Ishikawa (cell line): ENCODE measurements around the gene HDLBP.

ENCODE experiments used
- CEBPB ChIP-seq: IDR thresholded peaks from 2 replicates; pipeline ENCODE4 v1.6.1; 2012
- CREB1 ChIP-seq: IDR thresholded peaks from 2 replicates; pipeline ENCODE4 v1.6.1; 2012; ENCODE audit warnings: low read depth
- EGR1 ChIP-seq: IDR thresholded peaks from 2 replicates; pipeline ENCODE4 v1.6.1; 2012
- EP300 ChIP-seq: IDR thresholded peaks from 2 replicates; pipeline ENCODE4 v1.6.1; 2012; ENCODE audit warnings: borderline replicate concordance
- FOXM1 ChIP-seq: IDR thresholded peaks from 2 replicates; pipeline ENCODE4 v1.6.1; 2012; ENCODE audit warnings: low read depth, borderline replicate concordance
- NFIC ChIP-seq: IDR thresholded peaks from 2 replicates; pipeline ENCODE4 v1.6.1; 2012
- RAD21 ChIP-seq: IDR thresholded peaks from 2 replicates; pipeline ENCODE4 v1.6.1; 2012; ENCODE audit warnings: low read depth
- TAF1 ChIP-seq: IDR thresholded peaks from 2 replicates; pipeline ENCODE4 v1.6.1; 2012; ENCODE audit warnings: low read depth, mild to moderate bottlenecking
- TCF12 ChIP-seq: IDR thresholded peaks from 2 replicates; pipeline ENCODE4 v1.6.1; 2012; ENCODE audit warnings: low read depth
- TEAD4 ChIP-seq: IDR thresholded peaks from 2 replicates; pipeline ENCODE4 v1.6.1; 2012
- YY1 ChIP-seq: IDR thresholded peaks from 2 replicates; pipeline ENCODE4 v1.6.1; 2012; ENCODE audit warnings: low read depth
- ZBTB7A ChIP-seq: IDR thresholded peaks from 2 replicates; pipeline ENCODE4 v1.6.1; 2012; ENCODE audit warnings: low read depth
- TF ChIP-seq, protein P1 (sequence below): IDR thresholded peaks from 2 replicates; pipeline ENCODE4 v1.6.1; 2012
- TF ChIP-seq, protein P2 (sequence below): IDR thresholded peaks from 2 replicates; pipeline ENCODE4 v1.6.1; 2012; ENCODE audit warnings: low read depth, mild to moderate bottlenecking
- TF ChIP-seq, protein P3 (sequence below): IDR thresholded peaks from 2 replicates; pipeline ENCODE4 v1.6.1; 2012

The HDLBP gene

DNA sequence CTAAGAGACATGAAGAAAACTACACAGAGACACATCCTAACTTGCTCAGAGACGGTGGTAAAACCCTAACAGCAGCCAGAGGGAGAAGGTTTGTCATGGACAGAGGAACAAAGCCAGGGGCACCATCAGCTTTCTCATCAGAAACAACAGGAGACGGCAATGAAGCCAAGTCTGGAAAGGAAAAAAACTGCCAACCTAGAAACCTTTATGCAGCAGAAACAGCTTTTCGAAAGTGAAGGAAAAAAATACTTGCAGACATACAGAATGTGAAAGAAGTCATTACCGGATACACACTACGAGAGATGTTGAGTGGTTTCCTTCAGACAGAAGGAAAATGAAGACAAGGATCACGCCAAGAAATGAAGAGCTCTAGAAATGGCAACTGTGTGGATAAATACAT, 71.1 kb downstream of the HDLBP start:
- no peak for TF ChIP-seq CEBPB

DNA sequence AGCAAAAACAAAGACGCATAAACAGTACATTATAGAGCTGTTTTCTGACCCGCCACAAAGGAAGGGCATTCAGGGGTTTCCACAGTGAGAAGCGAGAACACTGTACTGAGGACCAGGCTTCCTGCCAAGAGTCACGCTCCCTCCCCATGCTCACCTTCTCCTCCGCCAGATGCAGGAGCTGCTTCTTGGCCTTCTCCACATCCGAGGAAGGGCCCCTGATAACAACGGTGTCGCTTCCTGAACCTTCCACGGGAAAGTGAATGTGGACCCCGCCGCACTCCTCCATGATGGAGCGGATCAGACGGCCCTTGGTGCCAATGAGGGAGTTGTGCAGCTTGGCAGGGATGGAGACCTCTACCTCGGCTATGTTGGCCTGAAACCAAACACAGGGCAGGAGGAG, 73.2 kb downstream of the HDLBP start:
- TF ChIP-seq, protein P1, sequence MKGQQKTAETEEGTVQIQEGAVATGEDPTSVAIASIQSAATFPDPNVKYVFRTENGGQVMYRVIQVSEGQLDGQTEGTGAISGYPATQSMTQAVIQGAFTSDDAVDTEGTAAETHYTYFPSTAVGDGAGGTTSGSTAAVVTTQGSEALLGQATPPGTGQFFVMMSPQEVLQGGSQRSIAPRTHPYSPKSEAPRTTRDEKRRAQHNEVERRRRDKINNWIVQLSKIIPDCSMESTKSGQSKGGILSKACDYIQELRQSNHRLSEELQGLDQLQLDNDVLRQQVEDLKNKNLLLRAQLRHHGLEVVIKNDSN, result no peak
- TF ChIP-seq TCF12 (no peak), ZBTB7A (no peak), EGR1 (no peak), CEBPB (no peak), FOXM1 (no peak), NFIC (no peak), TAF1 (no peak), RAD21 (no peak), TEAD4 (no peak), EP300 (no peak), CREB1 (no peak), YY1 (no peak)
- TF ChIP-seq, protein P2, sequence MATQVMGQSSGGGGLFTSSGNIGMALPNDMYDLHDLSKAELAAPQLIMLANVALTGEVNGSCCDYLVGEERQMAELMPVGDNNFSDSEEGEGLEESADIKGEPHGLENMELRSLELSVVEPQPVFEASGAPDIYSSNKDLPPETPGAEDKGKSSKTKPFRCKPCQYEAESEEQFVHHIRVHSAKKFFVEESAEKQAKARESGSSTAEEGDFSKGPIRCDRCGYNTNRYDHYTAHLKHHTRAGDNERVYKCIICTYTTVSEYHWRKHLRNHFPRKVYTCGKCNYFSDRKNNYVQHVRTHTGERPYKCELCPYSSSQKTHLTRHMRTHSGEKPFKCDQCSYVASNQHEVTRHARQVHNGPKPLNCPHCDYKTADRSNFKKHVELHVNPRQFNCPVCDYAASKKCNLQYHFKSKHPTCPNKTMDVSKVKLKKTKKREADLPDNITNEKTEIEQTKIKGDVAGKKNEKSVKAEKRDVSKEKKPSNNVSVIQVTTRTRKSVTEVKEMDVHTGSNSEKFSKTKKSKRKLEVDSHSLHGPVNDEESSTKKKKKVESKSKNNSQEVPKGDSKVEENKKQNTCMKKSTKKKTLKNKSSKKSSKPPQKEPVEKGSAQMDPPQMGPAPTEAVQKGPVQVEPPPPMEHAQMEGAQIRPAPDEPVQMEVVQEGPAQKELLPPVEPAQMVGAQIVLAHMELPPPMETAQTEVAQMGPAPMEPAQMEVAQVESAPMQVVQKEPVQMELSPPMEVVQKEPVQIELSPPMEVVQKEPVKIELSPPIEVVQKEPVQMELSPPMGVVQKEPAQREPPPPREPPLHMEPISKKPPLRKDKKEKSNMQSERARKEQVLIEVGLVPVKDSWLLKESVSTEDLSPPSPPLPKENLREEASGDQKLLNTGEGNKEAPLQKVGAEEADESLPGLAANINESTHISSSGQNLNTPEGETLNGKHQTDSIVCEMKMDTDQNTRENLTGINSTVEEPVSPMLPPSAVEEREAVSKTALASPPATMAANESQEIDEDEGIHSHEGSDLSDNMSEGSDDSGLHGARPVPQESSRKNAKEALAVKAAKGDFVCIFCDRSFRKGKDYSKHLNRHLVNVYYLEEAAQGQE, result no peak
- TF ChIP-seq, protein P3, sequence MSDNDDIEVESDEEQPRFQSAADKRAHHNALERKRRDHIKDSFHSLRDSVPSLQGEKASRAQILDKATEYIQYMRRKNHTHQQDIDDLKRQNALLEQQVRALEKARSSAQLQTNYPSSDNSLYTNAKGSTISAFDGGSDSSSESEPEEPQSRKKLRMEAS, result no peak

DNA sequence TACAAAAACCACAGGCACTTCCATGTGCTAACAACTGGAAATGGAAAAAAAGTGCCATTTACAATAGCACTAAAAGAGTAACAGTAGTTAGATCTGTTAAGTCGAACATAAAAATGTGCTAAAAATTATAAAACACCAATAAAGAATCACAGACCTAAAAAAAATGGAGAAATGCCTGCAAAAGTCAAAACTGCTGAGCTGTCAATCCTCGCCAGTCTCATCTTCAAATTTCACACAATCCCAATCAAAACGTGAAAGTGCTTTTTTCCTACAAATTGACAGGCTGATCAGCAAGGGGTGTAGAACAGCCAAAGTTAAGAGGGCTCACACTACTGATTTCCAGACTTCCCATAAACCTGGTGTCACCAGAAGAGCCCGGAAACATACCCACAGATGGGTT, 73.8 kb downstream of the HDLBP start:
- TF ChIP-seq, protein P2, result no peak
- no peak for TF ChIP-seq YY1
- no peak for TF ChIP-seq RAD21
- TF ChIP-seq, protein P3, result no peak
- TF ChIP-seq TAF1, result no peak
- TF ChIP-seq CREB1, result no peak
- no peak for TF ChIP-seq TCF12
- TF ChIP-seq EGR1, result no peak
- TF ChIP-seq, protein P1, result no peak
- no peak for TF ChIP-seq EP300
- TF ChIP-seq ZBTB7A, result no peak
- no peak for TF ChIP-seq TEAD4
- no peak for TF ChIP-seq NFIC
- TF ChIP-seq CEBPB, result no peak
- no peak for TF ChIP-seq FOXM1

DNA sequence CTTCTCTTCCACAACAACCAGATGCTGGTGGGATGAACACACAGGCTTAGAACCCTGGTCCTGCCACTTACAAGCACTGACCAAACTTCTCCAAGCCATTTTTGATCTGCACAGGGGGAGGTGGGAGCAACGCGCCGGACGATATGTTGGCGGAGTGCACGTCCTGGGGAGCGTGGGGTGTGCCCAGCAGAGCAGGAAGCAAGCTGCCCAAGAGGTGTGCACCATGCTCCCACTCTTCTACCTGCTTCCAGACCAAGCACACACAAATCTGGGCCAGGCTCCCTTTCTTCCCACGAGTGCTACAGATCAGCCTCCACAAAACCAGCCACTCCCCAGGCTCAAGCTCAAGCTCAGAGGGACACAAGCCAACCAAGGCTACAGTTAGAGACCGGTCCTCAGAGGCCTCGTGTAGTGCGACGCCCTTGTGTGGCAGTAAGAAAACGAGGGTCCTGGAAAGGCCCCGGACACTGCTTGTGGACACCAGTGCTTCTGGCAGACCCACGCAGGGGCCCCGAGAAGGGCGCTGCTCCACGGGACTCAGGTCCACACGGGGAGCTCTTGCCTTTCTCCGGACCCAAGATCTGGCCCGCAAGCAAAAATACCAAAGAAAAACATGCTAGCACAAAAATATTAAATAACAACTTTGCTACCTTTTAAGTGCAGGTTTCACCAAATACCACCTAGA, 75.0 kb downstream of the HDLBP start:
- TF ChIP-seq TAF1, result no peak
- TF ChIP-seq YY1, result no peak

DNA sequence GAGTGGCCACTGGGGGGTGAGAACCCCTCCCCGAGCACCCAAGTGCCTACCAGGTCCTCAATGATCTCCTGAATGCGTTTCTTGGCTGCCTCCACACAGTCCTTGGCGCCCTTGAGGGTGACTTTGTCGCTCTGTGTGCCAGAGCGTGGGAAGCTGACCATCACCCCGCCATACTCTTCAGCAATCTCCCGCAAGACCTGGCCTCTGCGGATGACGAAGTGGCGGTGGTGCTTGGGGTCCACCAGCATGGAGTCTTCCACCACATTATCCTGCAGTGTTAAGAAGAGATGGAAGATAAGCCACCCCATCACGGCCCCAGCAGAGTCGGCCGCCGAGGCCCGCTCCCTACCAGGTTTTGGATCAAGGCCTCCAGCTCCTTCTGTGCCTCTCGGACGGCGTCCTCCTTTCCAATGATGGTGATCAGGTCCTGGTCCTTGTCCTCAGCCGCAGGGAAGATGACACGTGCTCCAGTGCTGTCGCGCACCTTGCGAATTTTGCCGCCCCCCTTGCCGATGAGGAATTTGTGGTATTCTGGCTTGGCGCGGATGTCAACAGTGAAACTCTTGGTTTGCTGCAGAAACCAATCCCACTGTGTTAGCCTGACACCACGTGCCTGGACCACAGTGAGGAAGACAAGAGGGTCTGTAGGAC, 75.8 kb downstream of the HDLBP start:
- TF ChIP-seq CREB1, result no peak
- no peak for TF ChIP-seq TCF12
- no peak for TF ChIP-seq CEBPB
- TF ChIP-seq EP300, result no peak

DNA sequence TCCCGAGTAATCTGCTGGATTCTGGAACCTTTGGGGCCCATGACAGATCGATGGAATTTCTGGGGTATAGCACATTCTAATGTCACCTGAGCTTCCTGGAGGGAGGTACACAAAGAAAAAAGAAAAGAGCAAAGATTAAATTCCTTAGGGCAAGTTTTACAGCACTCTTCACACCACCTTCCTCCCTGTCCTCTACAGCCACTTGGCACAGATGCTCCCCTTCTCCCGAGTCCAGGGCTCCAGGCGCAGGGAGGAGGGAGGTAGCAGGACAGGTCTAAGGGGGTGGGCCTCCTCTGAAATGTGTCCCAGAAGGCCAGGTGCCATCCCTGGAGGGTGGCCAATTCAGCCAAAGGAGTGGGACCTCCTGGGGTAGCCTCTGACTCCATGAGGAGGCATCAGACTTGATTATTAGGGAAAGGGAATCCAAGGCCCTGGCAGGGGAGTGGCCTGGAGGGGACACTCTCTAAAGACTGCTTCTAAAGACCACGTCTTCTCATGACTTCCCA, 76.7 kb downstream of the HDLBP start:
- TF ChIP-seq TEAD4, result no peak
- no peak for TF ChIP-seq NFIC
- TF ChIP-seq YY1, result no peak
- no peak for TF ChIP-seq TCF12
- no peak for TF ChIP-seq RAD21
- TF ChIP-seq CEBPB, result no peak
- TF ChIP-seq, protein P1, result no peak
- TF ChIP-seq CREB1, result no peak
- TF ChIP-seq, protein P2, result no peak
- TF ChIP-seq EGR1, result no peak
- no peak for TF ChIP-seq FOXM1
- TF ChIP-seq, protein P3, result no peak
- no peak for TF ChIP-seq ZBTB7A
